D341Med (cell line): Measurements from ENCODE around the gene TBC1D2.
"Not testable (repeated sequence)": the region's sequence is repeated elsewhere in the genome, so short reads cannot be mapped to it uniquely, and the experiment has no call there.

ENCODE experiments used
- DNase-seq: peaks from one replicate; pipeline ENCODE4 v3.0.0; 2012; ENCODE audit warnings: low spot score

The TBC1D2 gene

DNA sequence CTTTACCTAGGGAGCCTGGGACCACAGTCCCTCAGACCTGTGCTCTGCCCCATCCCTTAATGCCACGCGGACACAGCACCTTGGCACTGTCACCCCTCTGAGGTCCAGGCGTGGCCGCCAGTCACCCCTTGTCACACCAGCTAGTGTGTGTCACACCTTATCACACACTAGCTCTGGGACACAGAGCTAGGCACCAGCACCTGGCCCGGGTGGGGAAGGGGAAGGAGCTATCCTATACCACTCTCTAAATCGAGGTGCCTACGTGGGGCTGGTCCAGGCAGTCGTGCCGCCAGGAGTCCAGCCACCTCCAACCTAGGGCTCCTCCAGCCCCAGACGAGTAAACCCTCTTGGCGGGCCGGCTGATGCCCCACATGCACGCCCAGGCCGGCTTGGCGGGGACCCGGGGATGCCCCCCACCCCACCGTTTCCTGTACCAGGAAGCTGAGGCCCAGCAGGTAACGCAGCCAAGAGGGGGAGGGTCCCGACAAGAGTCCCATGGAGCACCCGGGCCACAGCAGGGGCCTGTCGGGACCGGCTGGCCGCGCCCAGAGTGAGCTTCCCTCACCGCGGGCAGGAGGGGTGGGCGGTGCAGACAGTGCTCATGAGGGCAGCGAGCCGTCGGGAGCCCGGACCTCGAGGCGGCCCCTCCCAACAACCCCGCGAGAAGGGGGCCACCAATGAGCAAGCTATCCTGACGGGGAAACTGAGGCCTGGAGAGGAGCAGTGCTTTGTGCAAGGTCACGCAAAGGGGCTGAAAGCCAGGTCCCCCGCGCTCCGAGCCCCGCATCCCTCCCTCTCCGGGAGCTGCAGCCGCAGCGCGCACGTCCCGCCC, 63.6 kb downstream of the TBC1D2 start:
- peak; percentile 51 for DNase-seq

GRCh38 chr9:98191181-98191608, 64.3 kb downstream of the TBC1D2 start:
- DNase-seq = no peak

- no peak for DNase-seq
These were observed 64.7 kb downstream of the TBC1D2 start for GRCh38 chr9:98190757-98191105.

DNA sequence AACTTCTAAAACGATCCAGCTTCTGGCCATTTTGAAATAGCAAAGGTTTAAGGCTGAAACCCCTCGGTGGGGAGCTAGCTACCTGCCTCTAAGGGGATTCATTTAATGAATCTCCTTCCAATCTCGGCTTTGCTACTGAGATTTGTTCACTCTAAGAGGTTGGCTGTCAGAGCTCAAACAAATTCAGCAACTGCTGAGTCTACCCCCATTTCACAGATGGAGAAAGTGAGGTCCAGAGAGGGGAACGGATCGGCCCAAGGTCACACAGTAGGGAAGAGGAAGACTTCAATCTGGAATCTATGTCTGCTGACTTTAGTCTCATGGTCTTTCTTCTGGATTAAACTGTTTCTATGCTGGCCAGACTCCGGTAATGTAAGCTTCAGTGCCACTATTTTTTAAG, 66.0 kb downstream of the TBC1D2 start:
- no peak for DNase-seq

GRCh38 chr9:98187926-98188325, 67.5 kb downstream of the TBC1D2 start:
- DNase-seq = no peak

GRCh38 chr9:98186236-98186635, 69.2 kb downstream of the TBC1D2 start:
- no peak for DNase-seq

DNA sequence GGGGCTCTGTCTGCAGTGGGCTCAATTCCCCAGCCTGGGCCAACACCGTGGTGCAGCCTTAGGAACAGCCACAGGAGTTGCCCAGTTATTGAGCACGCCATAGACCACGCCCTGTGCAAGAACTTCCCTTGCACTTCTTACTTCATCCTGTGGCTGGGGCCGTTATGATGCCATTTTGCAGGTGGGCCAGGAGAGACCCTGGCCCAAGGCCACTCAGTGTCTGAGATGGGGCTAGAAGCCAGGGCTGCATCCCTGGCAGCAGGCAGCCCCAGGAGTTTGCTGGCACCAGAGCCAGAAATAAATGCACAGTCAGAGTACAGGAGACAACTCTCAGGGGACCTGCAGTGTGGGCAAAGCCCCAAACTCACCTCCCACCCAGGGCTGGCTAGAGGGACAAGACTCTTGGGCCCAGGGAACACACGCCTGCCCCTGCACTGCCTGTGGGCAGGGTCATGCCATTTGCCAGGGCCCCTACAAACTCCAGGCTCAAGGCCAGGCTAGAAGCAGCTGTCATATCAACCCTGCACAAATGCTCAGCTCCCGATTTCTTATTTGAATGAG, 69.8 kb downstream of the TBC1D2 start:
- no peak for DNase-seq

DNA sequence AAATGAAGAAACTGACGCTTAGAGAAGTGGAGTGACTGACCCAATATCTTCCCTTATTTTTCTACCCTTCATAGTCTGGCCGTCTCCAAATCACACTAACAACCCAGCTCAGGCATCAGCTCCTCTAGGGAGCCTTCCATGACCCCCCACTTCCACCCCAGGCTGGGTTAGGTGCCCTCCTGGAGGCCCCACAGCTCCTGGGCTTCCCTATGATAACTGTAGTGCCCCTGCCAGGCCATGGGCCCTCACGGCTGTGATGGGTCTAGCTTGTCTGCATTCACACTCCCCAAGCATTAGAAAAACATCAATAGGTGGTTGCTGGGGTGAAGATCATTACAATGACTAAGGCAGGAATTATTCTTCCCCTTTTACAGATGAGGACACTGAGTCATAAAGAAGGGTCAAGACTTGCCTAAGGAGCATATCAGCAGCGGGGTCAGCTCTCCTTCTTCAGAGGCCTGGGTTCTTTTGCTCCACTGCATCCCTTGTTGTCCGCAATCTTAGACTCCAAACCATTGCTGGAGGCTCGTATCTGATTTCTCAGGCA, 70.4 kb downstream of the TBC1D2 start:
- DNase-seq = no peak

DNA sequence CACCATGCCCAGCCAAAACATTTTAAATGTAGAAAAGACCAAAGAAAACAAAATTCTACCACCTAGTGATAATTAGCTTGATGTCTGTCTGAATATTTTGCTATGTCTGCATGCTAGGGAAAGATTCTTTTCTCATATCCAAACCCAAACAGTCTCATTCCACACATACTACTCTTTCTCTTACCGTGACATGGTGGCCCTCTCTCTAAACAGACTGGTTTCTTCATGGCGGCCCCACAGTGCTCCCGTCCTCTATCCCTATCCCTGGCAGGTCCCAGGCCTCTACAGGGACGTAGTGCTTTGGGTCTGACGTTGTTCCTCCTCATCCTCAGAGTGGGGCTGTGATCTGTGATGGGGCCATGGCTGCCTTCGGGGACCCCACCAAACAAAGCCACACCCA, 71.1 kb downstream of the TBC1D2 start:
- no peak for DNase-seq

- no peak for DNase-seq
These were observed 72.4 kb downstream of the TBC1D2 start for GRCh38 chr9:98182889-98183599.

DNA sequence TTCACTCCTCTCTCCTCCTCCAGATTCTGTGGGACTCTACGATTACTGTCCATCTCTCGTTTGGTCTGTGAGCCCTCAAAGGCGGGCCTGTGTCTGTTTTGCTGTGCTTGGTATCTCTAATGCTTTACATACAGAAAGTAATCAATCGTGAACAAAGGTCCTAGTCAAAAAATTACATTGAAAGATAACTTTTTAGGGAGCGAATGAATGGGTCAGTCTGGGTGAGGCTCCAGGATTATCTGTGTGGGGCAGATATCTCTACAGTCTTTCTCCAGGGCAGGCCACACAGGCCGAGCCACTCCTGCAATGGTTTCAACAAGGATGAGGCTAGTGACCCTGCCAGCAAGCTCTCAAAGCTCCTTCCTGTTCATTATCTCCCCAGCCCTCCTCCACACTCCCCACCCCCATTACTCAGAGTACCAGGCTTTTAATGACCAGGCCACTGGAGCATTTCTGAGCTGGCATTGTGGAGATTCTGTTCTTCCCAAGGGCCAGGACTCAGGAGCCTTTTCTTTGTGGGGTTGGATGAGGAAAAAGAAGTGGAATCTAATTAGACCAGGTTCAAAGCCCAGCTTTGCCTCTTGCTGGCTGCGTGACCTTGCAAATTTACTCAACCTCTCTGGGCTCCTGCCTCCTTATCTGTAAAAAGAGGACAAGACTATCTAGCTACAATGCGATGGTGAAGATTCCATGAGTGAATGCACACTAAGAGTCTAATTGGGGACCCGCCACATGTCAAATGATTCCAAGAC, 73.2 kb downstream of the TBC1D2 start:
- DNase-seq = no peak

DNA sequence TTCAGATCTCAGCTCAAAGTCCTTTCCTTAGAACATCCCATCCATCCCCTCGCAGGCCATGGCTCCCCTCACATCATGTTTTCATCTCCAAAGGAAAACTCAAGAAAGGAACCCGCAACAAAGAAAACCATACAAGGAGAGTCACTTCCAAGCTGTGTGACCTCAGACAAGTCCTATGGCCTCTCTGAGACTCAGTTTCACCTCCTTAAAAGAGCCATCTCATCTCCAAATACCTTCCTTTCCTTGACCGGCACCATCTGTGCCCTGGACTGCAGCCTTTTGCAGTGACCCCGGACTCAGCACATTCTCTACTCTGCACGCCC, 73.7 kb downstream of the TBC1D2 start:
- DNase-seq = no peak

GRCh38 chr9:98180996-98181395, 74.5 kb downstream of the TBC1D2 start:
- DNase-seq = no peak

DNA sequence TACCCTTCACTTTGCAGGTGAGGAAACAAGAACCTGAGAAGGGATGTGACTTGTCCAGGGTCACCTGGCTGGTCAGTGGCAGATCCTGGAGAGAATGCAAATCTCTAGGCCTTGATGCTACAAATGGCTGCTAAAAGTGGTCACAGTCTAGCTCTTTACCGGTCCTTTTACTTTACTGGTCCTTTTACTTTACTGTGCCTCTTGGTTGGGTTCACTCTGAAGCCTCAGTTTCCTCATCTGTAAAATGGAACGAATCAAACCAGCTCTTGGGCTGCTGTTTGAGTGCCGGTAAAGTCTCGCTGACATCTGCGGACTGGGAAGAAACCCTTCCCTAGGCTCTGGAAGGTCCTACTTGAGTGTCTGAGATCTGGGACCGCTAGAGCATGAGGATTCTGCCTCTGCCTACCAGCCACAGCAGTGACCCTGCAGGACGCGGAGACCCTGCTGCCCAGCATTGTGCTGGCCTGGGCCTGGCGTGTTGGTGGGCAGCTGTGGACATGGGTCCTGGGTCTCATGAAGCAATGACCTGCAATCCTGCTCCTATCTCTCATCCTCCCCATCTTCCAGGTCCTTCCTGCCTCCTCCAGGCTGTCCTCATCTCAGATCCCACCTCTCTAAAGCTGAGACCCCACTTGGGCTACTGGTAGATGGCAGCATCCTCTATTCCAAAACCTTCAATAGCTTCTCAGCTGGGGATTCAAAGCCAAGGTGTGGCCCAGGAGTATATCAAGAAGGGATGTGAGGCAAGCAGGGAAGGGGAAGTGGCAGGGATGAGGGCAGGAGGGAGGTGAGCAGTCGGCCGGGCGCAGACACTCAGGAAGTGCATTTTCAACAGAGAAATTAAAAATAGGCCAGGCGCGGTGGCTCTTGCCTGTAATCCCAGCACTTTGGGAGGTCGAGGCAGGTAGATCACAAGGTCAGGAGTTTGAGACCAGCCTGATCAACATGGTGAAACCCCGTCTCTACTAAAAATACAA, 76.3 kb downstream of the TBC1D2 start:
- no peak for DNase-seq

GRCh38 chr9:98176391-98177259, 78.8 kb downstream of the TBC1D2 start:
- no peak for DNase-seq

- no peak for DNase-seq
These were observed 79.7 kb downstream of the TBC1D2 start for GRCh38 chr9:98175762-98176161.

GRCh38 chr9:98175028-98175569, 80.3 kb downstream of the TBC1D2 start:
- DNase-seq = no peak

DNA sequence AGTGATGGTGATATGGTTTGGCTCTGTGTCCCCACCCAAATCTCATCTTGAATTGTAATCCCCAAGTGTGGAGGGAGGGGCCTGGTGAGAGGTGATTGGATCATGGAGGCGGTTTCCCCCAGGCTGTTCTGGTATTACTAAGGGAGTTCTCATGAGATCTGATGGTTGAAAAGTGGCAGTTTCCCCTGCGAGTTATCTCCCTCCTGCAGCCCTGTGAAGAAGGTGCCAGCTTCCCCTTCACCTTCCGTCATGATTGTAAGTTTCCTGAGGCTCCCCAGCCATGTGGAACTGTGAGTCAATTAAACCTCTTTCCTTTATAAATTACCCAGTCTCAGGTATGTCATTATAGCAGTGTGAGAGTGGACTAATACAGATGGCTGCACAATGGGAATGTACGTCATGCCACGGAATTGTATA, 80.9 kb downstream of the TBC1D2 start:
- DNase-seq = not testable (repeated sequence)

DNA sequence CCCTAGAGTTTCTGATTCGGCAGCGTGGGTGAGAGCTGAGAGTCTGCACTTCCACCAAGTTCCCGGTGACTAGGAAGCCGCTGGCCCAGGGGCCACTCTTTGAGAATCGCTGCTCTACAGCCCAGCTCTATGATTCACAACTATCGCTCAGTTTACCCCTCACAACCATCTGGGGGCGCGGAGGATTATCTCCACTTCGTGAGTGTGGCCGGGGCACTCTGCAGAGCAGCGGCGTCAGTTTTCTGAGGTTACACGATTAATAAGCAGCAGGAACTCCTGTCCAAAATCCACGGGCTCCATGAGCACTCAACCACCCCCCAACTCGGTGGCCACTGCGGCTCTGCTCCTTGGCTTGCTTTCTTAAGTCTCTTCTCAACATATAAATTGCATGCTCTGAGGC, 82.3 kb downstream of the TBC1D2 start:
- no peak for DNase-seq

DNA sequence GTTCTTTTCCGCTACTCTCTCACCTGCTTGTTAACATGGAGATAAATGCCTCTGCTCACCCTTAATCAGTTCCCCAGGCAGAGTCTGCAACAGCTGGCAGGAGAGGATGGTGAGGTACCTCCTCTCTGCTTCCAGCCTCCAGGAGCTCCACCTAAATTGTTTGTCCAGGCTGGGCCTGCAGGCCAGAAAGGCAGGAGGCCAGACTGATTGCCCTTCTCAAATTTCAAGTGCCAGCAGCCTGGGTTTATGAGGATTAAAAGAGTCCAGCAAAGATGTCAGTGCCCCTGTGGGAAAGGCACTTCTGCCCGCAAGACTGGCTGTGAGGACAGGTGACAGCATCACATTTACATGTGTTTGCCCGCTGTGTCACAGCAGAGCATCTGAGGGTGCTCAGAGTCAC, 82.8 kb downstream of the TBC1D2 start:
- DNase-seq = no peak
